MM.1S (cell line): ENCODE results near the gene BORA.

Source experiments
- EZH2 ChIP-seq: fragments of 300-600 bp; sonication (generic); optimal IDR thresholded peaks from 2 replicates; pipeline ENCODE3; 2017; ENCODE audit warnings: low read depth, mild to moderate bottlenecking, antibody characterized with exemption, low read length, mixed read lengths
- TF ChIP-seq, protein P1 (sequence below): fragments of 300-600 bp; sonication (generic); IDR thresholded peaks from 2 replicates; pipeline ENCODE4 v1.5.1; 2016; ENCODE audit warnings: antibody characterized with exemption, low read length, mixed read lengths

DNA sequence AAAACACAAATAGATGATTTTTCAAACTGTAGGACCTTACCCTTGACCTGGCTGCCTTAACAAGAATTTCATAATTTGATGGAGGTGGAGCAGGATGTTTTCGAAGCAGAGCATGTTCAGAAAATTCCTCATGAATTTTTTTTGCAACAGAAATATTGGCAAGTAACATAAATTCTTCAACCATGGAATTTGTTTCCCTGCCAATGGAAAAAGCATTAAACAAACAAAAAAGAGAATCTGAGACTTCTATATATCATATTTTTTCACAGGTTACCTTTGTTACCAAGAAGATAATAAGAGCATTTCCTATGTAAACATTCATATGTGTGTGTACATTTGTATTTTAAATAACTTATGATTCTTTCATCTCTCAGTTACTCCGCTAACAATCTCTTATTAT lies 35.7 kb downstream of the BORA start:
- TF ChIP-seq, protein P1, sequence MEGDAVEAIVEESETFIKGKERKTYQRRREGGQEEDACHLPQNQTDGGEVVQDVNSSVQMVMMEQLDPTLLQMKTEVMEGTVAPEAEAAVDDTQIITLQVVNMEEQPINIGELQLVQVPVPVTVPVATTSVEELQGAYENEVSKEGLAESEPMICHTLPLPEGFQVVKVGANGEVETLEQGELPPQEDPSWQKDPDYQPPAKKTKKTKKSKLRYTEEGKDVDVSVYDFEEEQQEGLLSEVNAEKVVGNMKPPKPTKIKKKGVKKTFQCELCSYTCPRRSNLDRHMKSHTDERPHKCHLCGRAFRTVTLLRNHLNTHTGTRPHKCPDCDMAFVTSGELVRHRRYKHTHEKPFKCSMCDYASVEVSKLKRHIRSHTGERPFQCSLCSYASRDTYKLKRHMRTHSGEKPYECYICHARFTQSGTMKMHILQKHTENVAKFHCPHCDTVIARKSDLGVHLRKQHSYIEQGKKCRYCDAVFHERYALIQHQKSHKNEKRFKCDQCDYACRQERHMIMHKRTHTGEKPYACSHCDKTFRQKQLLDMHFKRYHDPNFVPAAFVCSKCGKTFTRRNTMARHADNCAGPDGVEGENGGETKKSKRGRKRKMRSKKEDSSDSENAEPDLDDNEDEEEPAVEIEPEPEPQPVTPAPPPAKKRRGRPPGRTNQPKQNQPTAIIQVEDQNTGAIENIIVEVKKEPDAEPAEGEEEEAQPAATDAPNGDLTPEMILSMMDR: no peak
- no peak for TF ChIP-seq EZH2
